ENCODE measurements around the gene TRAF2.

GRCh38 chr9:136889858-136890257 lies 3.5 kb downstream of the TRAF2 start:
- TF ChIP-seq GATA3 (IDR thresholded peaks at IDR 0.05; ENCODE audit: low read depth, low read length) (no peak), GATA2 (IDR thresholded peaks at IDR 0.05; ENCODE audit: low read depth, low read length) (no peak)

Measured in SH-SY5Y (cell line).